K562 (cell line): ENCODE results near the gene PRR23A. TPM values are rescaled to one million over a fixed set of nuclear protein-coding genes. Genes with fewer than 3 reads are reported as not detected.

Source experiments
- ATAC-seq: fragments of 200-7000 bp; cut with Tn5 transposase; 3 replicates; pipeline ENCODE4 v1.9.1; 2020; ENCODE audit warnings: moderate library complexity
- BruUV-seq: library from RNA; stranded (reverse); fragments of 400-500 nt; replicated peaks from 2 replicates; lab custom pipeline; 2021; lab: Mats Ljungman, UMichigan
- CTCF ChIA-PET: fragments of 300-600 bp; formaldehyde crosslinking; extraction: SDS; loops from one replicate; lab custom pipeline; 2021; ENCODE audit warnings: low intra/inter-chr PET ratio; lab: Yijun Ruan, JAX
- POLR2A ChIA-PET: fragments of 300-600, 350-650 bp; sonication (Branson Sonifier 250); formaldehyde crosslinking; extraction: SDS; loops from one replicate; lab custom pipeline; 2021; ENCODE audit warnings: antibody characterized with exemption, inconsistent platforms; lab: Yijun Ruan, JAX
- DNase-seq, 4 experiments: peaks; one replicate each; pipeline versions ENCODE4 v3.0.0 to v3.0.0-alpha.2; 2011 to 2018; ENCODE audit warnings: low spot score in 3 of 4, mixed read lengths in 3 of 4; ENCODE audit errors: extremely low read depth in 1 of 4
- FAIRE-seq: peaks from 2 replicates; lab custom pipeline; 2011; peaks lifted over from hg19 to GRCh38; lab: Jason Lieb, UNC
- H2AFZ ChIP-seq: 2 replicates; pipeline ENCODE4 v1.6.0; 2011; ENCODE audit warnings: low read depth, low read length, control low read depth, inconsistent platforms
- H3K27ac ChIP-seq: fragments of 200-600 bp; 3 replicates; pipeline ENCODE4 v1.8.0; 2011; ENCODE audit warnings: low read depth, mild to moderate bottlenecking, control low read depth, inconsistent platforms, low read length, moderate library complexity, mixed read lengths; ENCODE audit errors: extremely low read depth
- H3K27me3 ChIP-seq, 2 experiments: fragments of 300-600 bp in 1 of 2; 2 replicates in 1 of 2; 3 replicates in 1 of 2; pipeline versions ENCODE4 v1.6.0 to v1.8.0; 2011; ENCODE audit warnings: inconsistent platforms in 2 of 2, low read length in 2 of 2, mild to moderate bottlenecking in 1 of 2, mixed read lengths in 1 of 2, moderate library complexity in 1 of 2; ENCODE audit not compliant: control insufficient read depth in 2 of 2, insufficient read depth in 2 of 2
- H3K36me3 ChIP-seq: fragments of 300-600 bp; 3 replicates; pipeline ENCODE4 v1.8.0; 2011; ENCODE audit warnings: mild to moderate bottlenecking, low read length, inconsistent platforms; ENCODE audit not compliant: control insufficient read depth, insufficient read depth
- H3K4me1 ChIP-seq, 2 experiments: fragments of 200-600 bp in 1 of 2; replicated peaks in 1 of 2; 2 replicates in 1 of 2; 3 replicates in 1 of 2; pipeline versions ENCODE4 v1.5.1 to v1.8.0; 2011; ENCODE audit warnings: inconsistent platforms in 2 of 2, low read length in 2 of 2, mild to moderate bottlenecking in 1 of 2, mixed read lengths in 1 of 2, moderate library complexity in 1 of 2; ENCODE audit not compliant: control insufficient read depth in 2 of 2, insufficient read depth in 2 of 2
- H3K4me2 ChIP-seq: 2 replicates; pipeline ENCODE4 v1.6.1; 2011; ENCODE audit warnings: low read length, control low read depth, inconsistent platforms, mixed read lengths; ENCODE audit not compliant: insufficient read depth
- H3K4me3 ChIP-seq: fragments of 200-600 bp; sonication (generic), shearing (Covaris generic); 2 replicates; pipeline ENCODE4 v1.5.1; 2016; ENCODE audit warnings: control low read depth, inconsistent platforms
- H3K79me2 ChIP-seq: fragments of 200-600 bp; 3 replicates; pipeline ENCODE4 v1.8.0; 2011; ENCODE audit warnings: low read length, inconsistent platforms; ENCODE audit not compliant: control insufficient read depth, insufficient read depth
- H3K9ac ChIP-seq, 2 experiments: 2 replicates each; pipeline versions ENCODE4 v1.6.0 to v1.6.1; 2011; ENCODE audit warnings: low read depth in 2 of 2, low read length in 2 of 2, control low read depth in 1 of 2, inconsistent platforms in 1 of 2, mild to moderate bottlenecking in 1 of 2, mixed read lengths in 1 of 2; ENCODE audit not compliant: insufficient read depth in 1 of 2
- H3K9me1 ChIP-seq: one replicate; pipeline ENCODE4 v1.6.0; 2011; ENCODE audit warnings: inconsistent platforms, mild to moderate bottlenecking, low read length, moderate library complexity; ENCODE audit not compliant: control insufficient read depth, insufficient read depth
- H3K9me3 ChIP-seq: replicated peaks from 2 replicates; pipeline ENCODE4 v1.5.1; 2011; ENCODE audit warnings: low read depth, low read length, inconsistent platforms; ENCODE audit not compliant: control insufficient read depth, insufficient read depth
- H4K20me1 ChIP-seq: replicated peaks from 2 replicates; pipeline ENCODE4 v1.6.1; 2011; ENCODE audit warnings: low read length, inconsistent platforms, mixed read lengths; ENCODE audit not compliant: control insufficient read depth, insufficient read depth
- CCNT2 ChIP-seq: IDR thresholded peaks from 2 replicates; pipeline ENCODE4 v1.6.1; 2011; ENCODE audit warnings: borderline replicate concordance, low read depth, mild to moderate bottlenecking, moderate library complexity, mixed read lengths, low read length; ENCODE audit not compliant: insufficient read length; ENCODE audit errors: extremely low read depth
- CHCHD3 ChIP-seq: fragments of 250-450 bp; sonication (Bioruptor Pico); IDR thresholded peaks from 2 replicates; pipeline ENCODE4 v2.1.2; 2022; ENCODE audit warnings: mild to moderate bottlenecking
- CHD2 ChIP-seq: IDR thresholded peaks from 2 replicates; pipeline ENCODE4 v1.6.1; 2011; ENCODE audit warnings: low read depth, low read length
- HNRNPL ChIP-seq: fragments of 200-400 bp; formaldehyde crosslinking; IDR thresholded peaks from 2 replicates; pipeline ENCODE4 v1.6.1; 2017; ENCODE audit warnings: low read depth, mild to moderate bottlenecking, low read length
- KLF16 ChIP-seq: IDR thresholded peaks from 2 replicates; pipeline ENCODE4 v1.6.1; 2016; ENCODE audit warnings: antibody characterized with exemption
- MAFF ChIP-seq: IDR thresholded peaks from 2 replicates; pipeline ENCODE4 v1.6.1; 2012; ENCODE audit warnings: low read length, improper control_type of control experiment
- MTA2 ChIP-seq: fragments of 450-650 bp; IDR thresholded peaks from 2 replicates; pipeline ENCODE4 v1.6.1; 2016; ENCODE audit warnings: low read depth
- NCOA2 ChIP-seq, 2 experiments: fragments of 450-650 bp; IDR thresholded peaks; 2 replicates each; pipeline ENCODE4 v1.6.1; 2018; ENCODE audit warnings: mild to moderate bottlenecking in 2 of 2, moderate library complexity in 1 of 2; ENCODE audit not compliant: partially characterized antibody in 2 of 2
- PKNOX1 ChIP-seq: fragments of 450-650 bp; IDR thresholded peaks from 2 replicates; pipeline ENCODE4 v1.6.1; 2016
- RBM17 ChIP-seq: fragments of 200-400 bp; formaldehyde crosslinking; IDR thresholded peaks from 2 replicates; pipeline ENCODE4 v1.6.1; 2017; ENCODE audit warnings: low read depth, mild to moderate bottlenecking, low read length, borderline replicate concordance
- RBM34 ChIP-seq: fragments of 200-400 bp; formaldehyde crosslinking; IDR thresholded peaks from 2 replicates; pipeline ENCODE4 v1.6.1; 2018; ENCODE audit warnings: low read length, borderline replicate concordance; ENCODE audit not compliant: insufficient read depth
- TAF15 ChIP-seq: fragments of 200-400 bp; formaldehyde crosslinking; IDR thresholded peaks from 2 replicates; pipeline ENCODE4 v1.6.1; 2017; ENCODE audit warnings: mild to moderate bottlenecking, low read depth, low read length, moderate library complexity
- TSC22D4 ChIP-seq: fragments of 450-650 bp; IDR thresholded peaks from 2 replicates; pipeline ENCODE4 v1.6.1; 2016; ENCODE audit warnings: missing genetic modification characterization, missing biosample characterization, control low read depth
- YBX1 ChIP-seq: fragments of 450-650 bp; IDR thresholded peaks from 2 replicates; pipeline ENCODE4 v1.7.1; 2016; ENCODE audit warnings: mild to moderate bottlenecking
- ZBTB8A ChIP-seq: fragments of 450-650 bp; IDR thresholded peaks from 2 replicates; pipeline ENCODE4 v1.6.1; 2018; ENCODE audit warnings: mild to moderate bottlenecking, moderate library complexity; ENCODE audit not compliant: partially characterized antibody
- ZFX ChIP-seq: sonication (generic); formaldehyde crosslinking; IDR thresholded peaks from 2 replicates; pipeline ENCODE4 v1.8.0; 2022; ENCODE audit warnings: mild to moderate bottlenecking, missing genetic modification reagents, moderate library complexity
- ZNF175 ChIP-seq: fragments of 200-800 bp; sonication (Bioruptor generic); IDR thresholded peaks from 2 replicates; pipeline ENCODE4 v1.6.1; 2016; ENCODE audit warnings: low read depth, mild to moderate bottlenecking, missing genetic modification characterization, missing compliant biosample characterization
- ZNF79 ChIP-seq: fragments of 250-450 bp; sonication (Bioruptor Pico); IDR thresholded peaks from 2 replicates; pipeline ENCODE4 v1.4.0; 2020; ENCODE audit warnings: low read depth, mild to moderate bottlenecking, moderate library complexity
- ZNF830 ChIP-seq: fragments of 250-450 bp; sonication (Bioruptor Pico); IDR thresholded peaks from 2 replicates; pipeline ENCODE4 v1.5.0; 2021; ENCODE audit warnings: mild to moderate bottlenecking
- WGBS: fragments of 100-300 bp; shearing (Covaris generic); methylation state at CpG from one replicate; pipeline ENCODE4 v1.1.6; 2016; ENCODE audit warnings: low coverage, mixed read lengths; ENCODE audit not compliant: insufficient coverage; ENCODE audit errors: missing lambda C conversion rate; 5-methylcytosine and 5-hydroxymethylcytosine counted together
- in situ Hi-C: fragments of 300-500 bp; cut with MboI; formaldehyde crosslinking; loops from 4 replicates; pipeline ENCODE4 v1.15.0; 2018; ENCODE audit warnings: inconsistent platforms, mixed read lengths
- intact Hi-C: fragments of 100-400 bp; cut with micrococcal nuclease; formaldehyde crosslinking; loops from 2 replicates; pipeline ENCODE4 v1.14.2; 2022
- polyA plus RNA-seq, 8 experiments: library from polyadenylated mRNA; depleted of rRNA in 4 of 8; stranded (reverse) in 5 of 8; unstranded in 3 of 8; fragments of >200 nt; fragmentation: Nextera tagmentation in 2 of 8; fragmentation: Illumina TruSeq in 1 of 8; extraction: Ambion mirVana in 2 of 8; extraction: Trizol in 1 of 8; gene quantifications; 2 replicates each; pipeline versions ENCODE4 v1.2.1 to v1.2.3, GENCODE V29; 2011 to 2014; ENCODE audit warnings: inconsistent platforms in 1 of 8, missing spikeins in 1 of 8
- total RNA-seq, 7 experiments: library from RNA; depleted of rRNA in 6 of 7; stranded (reverse); fragments of >200 nt in 6 of 7; fragmentation: Illumina TruSeq in 2 of 7; extraction: Trizol in 2 of 7; gene quantifications; 2 replicates each; pipeline versions ENCODE4 v1.2.1 to v1.2.3, GENCODE V29; 2011 to 2021; ENCODE audit warnings: low replicate concordance in 1 of 7

The PRR23A gene
- total and polyA plus RNA-seq, 9 of the 15 experiments (the other 6 are each of a cell fraction or from before 2014, with no cell fraction given) = not detected

GRCh38 chr3:138975351-138975750 lies 30.7 kb downstream of the PRR23A start:
- intact Hi-C loops = no loop called here

More at GRCh38 chr3:138975351-138975750, 30.7 kb downstream of the PRR23A start:
- H3K4me2 ChIP-seq = no peak overlapping the region
- H3K27ac ChIP-seq = no peak overlapping the region
- H3K79me2 ChIP-seq = no peaks in the 10 kb centered on the region
- no peaks in the 10 kb centered on the region; a peak in 2 of 5 replicates for H3K4me1 ChIP-seq
- 60% methylated on average over 8 of the region's 8 CpGs for WGBS
- TF ChIP-seq MAFF = no peak
- no peak for TF ChIP-seq MTA2
- TF ChIP-seq ZNF79 (CRISPR knock-in tag) = no peak
- no peak for TF ChIP-seq ZNF175 (CRISPR knock-in tag)
- no peak for TF ChIP-seq TSC22D4
- no peak for TF ChIP-seq ZNF830 (CRISPR knock-in tag)
- no peak for TF ChIP-seq HNRNPL
- TF ChIP-seq ZFX (CRISPR knock-in tag) = no peak
- TF ChIP-seq NCOA2 (IDR thresholded peaks at IDR 0.05; ENCODE audit: partially characterized antibody in 2 of 2) = no peak
- TF ChIP-seq RBM17 = no peak
- TF ChIP-seq KLF16 = no peak
- TF ChIP-seq CHCHD3 (CRISPR knock-in tag) = no peak
- TF ChIP-seq TAF15 = no peak
- TF ChIP-seq CCNT2 = no peak
- no peak for TF ChIP-seq YBX1
- TF ChIP-seq RBM34 = no peak
- no peak for TF ChIP-seq PKNOX1
- TF ChIP-seq ZBTB8A = no peak
- no peak for TF ChIP-seq CHD2
- BruUV-seq = no TSS peak
- in situ Hi-C loops = no loop called here
- no peaks in the 10 kb centered on the region for H3K36me3 ChIP-seq
- no peak overlapping the region for H2AFZ ChIP-seq
- 0 out of 4 replicates have a peak overlapping the region, but pooled peaks of 1 of the 2 experiments have one; percentile 31 for H3K9ac ChIP-seq
- H3K9me1 ChIP-seq = no peaks in the 10 kb centered on the region
- POLR2A ChIA-PET = interaction anchor here (0.9 kb wide), 1 partner anchor 28 kb away, joined by 3 read pairs; the partner anchor contains the start of genes FOXL2 and FOXL2NB
- no peak for DNase-seq
- peaks cover 0 to 5% of the 10 kb centered on the region in 2 experiments; a peak in 1 of 5 replicates for H3K27me3 ChIP-seq
- CTCF ChIA-PET = no interaction called here
- ATAC-seq = no peak
- H3K9me3 ChIP-seq = no peaks in the 10 kb centered on the region
- no peak for FAIRE-seq
- no peak overlapping the region for H3K4me3 ChIP-seq
- H4K20me1 ChIP-seq = no peaks in the 10 kb centered on the region
